ENCODE results near the gene HOXA13.

DNA sequence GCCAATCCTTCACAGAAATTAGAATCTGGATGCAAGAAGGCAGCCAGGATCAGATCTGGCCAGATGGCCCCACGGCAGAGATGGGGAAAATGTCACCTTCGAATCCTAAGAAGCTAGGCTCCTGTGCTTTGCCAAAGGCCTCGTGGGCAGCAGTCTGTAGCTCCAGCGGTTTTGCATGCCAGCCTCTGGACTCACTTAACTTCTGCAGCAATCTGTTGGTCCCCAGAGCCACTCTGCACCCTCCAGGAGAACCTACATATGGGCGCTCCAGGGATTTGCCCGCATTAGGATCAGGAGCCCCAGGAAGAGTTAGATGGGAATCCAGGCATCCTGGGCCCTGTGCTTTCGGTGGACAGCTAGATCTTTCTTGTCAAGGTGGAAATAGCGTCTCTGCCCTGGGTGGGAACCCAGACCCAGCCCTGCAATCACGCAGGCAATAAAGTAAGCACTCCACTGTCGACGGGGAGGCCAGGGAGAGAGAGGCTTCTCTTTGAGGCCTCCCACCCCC, 10.1 kb upstream of the HOXA13 start:
- no peak for TF ChIP-seq POLR2AphosphoS5 (IDR thresholded peaks at IDR 0.05; ENCODE audit: low read depth, low read length)
- TF ChIP-seq, protein P1, sequence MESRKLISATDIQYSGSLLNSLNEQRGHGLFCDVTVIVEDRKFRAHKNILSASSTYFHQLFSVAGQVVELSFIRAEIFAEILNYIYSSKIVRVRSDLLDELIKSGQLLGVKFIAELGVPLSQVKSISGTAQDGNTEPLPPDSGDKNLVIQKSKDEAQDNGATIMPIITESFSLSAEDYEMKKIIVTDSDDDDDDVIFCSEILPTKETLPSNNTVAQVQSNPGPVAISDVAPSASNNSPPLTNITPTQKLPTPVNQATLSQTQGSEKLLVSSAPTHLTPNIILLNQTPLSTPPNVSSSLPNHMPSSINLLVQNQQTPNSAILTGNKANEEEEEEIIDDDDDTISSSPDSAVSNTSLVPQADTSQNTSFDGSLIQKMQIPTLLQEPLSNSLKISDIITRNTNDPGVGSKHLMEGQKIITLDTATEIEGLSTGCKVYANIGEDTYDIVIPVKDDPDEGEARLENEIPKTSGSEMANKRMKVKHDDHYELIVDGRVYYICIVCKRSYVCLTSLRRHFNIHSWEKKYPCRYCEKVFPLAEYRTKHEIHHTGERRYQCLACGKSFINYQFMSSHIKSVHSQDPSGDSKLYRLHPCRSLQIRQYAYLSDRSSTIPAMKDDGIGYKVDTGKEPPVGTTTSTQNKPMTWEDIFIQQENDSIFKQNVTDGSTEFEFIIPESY (IDR thresholded peaks at IDR 0.05; ENCODE audit: borderline replicate concordance, low read depth), result no peak
- TF ChIP-seq SMC3 (IDR thresholded peaks at IDR 0.05; ENCODE audit: low read depth, low read length), result no peak
- no peak for TF ChIP-seq RAD21 (IDR thresholded peaks at IDR 0.05; ENCODE audit: low read length)
- TF ChIP-seq EZH2phosphoT487 (IDR thresholded peaks at IDR 0.05; ENCODE audit: borderline replicate concordance, low read depth), result no peak
- TF ChIP-seq SIN3A (IDR thresholded peaks at IDR 0.05; ENCODE audit: borderline replicate concordance, low read depth, low read length), result no peak
- no peak for TF ChIP-seq JUND (IDR thresholded peaks at IDR 0.05)
- no peak for TF ChIP-seq CTCF (IDR thresholded peaks at IDR 0.05)
- TF ChIP-seq ELF1 (IDR thresholded peaks at IDR 0.05), result no peak
- no peak for TF ChIP-seq RXRA (IDR thresholded peaks at IDR 0.05; ENCODE audit: borderline replicate concordance, low read depth)
- no peak for TF ChIP-seq MXI1 (IDR thresholded peaks at IDR 0.05; ENCODE audit: low read depth, low read length)

Data from SK-N-SH (cell line).